ENCODE results near the gene MBTPS2. TPM values are rescaled to one million over a fixed set of nuclear protein-coding genes. Genes with fewer than 3 reads are reported as not detected.
"Not testable (repeated sequence)": the region's sequence is repeated elsewhere in the genome, so short reads cannot be mapped to it uniquely, and the experiment has no call there.

The MBTPS2 gene
- polyA plus RNA-seq (ENCODE audit: insufficient read length in 12 of 12) = 10 to 100 TPM; 14.0 to 95.0 (median 26.0) TPM
- long read RNA-seq, donor 1, full-length matches to known transcripts = 7 of 12 reads
- long read RNA-seq, donor 1, partial matches to known transcripts = 5 of 12 reads
- long read RNA-seq, donor 1, other reads (novel, unspliced or antisense) = 0 of 12 reads
- long read RNA-seq, donor 2, full-length matches to known transcripts = 13 of 13 reads
- long read RNA-seq, donor 2, partial matches to known transcripts = 0 of 13 reads
- long read RNA-seq, donor 2, other reads (novel, unspliced or antisense) = 0 of 13 reads
- long read RNA-seq, donor 3, full-length matches to known transcripts = 4 of 4 reads
- long read RNA-seq, donor 3, partial matches to known transcripts = 0 of 4 reads
- long read RNA-seq, donor 3, other reads (novel, unspliced or antisense) = 0 of 4 reads
- long read RNA-seq, donor 4, full-length matches to known transcripts = 5 of 5 reads
- long read RNA-seq, donor 4, partial matches to known transcripts = 0 of 5 reads
- long read RNA-seq, donor 4, other reads (novel, unspliced or antisense) = 0 of 5 reads
- long read RNA-seq, donor 5, full-length matches to known transcripts = 15 of 20 reads
- long read RNA-seq, donor 5, partial matches to known transcripts = 5 of 20 reads
- long read RNA-seq, donor 5, other reads (novel, unspliced or antisense) = 0 of 20 reads
- long read RNA-seq, donor 6, full-length matches to known transcripts = 5 of 5 reads
- long read RNA-seq, donor 6, partial matches to known transcripts = 0 of 5 reads
- long read RNA-seq, donor 6, other reads (novel, unspliced or antisense) = 0 of 5 reads
- long read RNA-seq, donor 7, full-length matches to known transcripts = 4 of 4 reads
- long read RNA-seq, donor 7, partial matches to known transcripts = 0 of 4 reads
- long read RNA-seq, donor 7, other reads (novel, unspliced or antisense) = 0 of 4 reads
- long read RNA-seq, donor 8, full-length matches to known transcripts = 12 of 12 reads
- long read RNA-seq, donor 8, partial matches to known transcripts = 0 of 12 reads
- long read RNA-seq, donor 8, other reads (novel, unspliced or antisense) = 0 of 12 reads
- long read RNA-seq, donor 9, full-length matches to known transcripts = 8 of 8 reads
- long read RNA-seq, donor 9, partial matches to known transcripts = 0 of 8 reads
- long read RNA-seq, donor 9, other reads (novel, unspliced or antisense) = 0 of 8 reads
- long read RNA-seq, donor 10, full-length matches to known transcripts = 7 of 25 reads
- long read RNA-seq, donor 10, partial matches to known transcripts = 18 of 25 reads
- long read RNA-seq, donor 10, other reads (novel, unspliced or antisense) = 0 of 25 reads
- long read RNA-seq, donor 11, full-length matches to known transcripts = 5 of 5 reads
- long read RNA-seq, donor 11, partial matches to known transcripts = 0 of 5 reads
- long read RNA-seq, donor 11, other reads (novel, unspliced or antisense) = 0 of 5 reads

DNA sequence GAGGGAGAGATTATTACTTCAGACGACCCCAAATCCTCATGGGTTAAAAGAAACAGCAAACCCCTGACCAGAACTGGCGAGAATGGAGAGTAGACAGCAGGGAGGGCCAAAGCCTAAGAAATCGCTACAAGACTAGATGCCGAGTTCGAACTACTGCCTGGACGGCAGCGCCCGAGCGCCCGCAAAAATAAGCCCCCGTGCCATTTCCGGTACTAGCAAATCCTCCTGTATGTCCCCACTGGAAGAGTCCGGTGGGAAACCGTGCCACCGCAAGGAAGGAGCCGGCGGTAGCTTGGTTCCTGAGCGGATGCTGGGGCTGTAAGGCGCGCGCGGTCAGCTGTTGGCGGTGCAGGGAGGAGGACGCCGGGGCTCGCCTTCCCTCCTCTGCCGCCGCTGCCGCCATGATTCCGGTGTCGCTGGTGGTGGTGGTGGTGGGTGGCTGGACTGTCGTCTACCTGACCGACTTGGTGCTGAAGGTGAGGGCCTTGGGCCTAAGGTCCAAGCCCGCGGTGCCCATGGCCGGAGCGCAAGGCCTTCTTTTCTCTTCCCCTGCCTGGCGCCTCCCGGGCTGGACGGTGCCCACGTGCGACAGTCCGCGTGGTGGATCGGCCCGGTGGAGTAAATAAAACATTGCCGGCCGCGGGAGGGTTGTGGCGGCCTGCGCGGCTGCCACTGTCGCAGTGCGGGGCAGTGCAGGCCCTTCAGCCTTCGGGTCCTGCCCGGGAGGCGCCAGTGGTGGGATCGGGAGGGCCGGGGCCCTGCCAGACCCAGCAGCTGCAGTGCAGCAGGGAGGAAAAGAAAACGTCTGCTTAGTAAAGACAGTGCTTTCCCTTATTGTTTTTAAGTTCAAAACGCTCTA is at the start of gene MBTPS2:
MBTPS2 (plus strand) TSS at position 284 of the 859 bp plus-strand sequence; CDS start at position 402, 118 bp downstream.
- DNase-seq = peak; percentile 91

DNA sequence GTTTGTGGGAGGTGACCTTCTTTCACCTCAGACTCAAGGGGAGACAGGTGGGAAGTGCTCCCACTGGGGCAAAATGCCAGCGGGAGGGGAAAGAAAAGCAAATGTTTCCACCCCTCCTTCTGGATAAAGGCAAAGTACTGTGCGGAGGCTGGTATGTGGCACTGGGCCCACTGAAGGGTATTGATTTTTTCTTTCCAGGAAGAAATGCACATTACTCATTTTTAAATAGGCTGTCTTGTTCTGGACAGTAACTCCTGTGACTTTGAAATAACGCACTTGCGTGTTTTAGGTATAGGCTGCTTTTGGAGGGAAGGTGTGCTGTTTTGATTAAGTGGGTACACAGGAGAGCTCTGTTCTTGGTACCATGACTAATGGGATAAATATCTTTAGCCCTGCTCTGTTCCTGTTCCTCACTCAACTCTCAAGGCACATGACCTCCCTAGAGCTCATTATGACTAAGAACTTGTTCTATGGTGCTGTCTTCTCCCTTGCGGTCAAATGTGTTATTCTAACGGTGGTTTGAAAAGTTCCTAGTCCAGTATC is 40.7 kb upstream of the MBTPS2 start:
- no peak for DNase-seq

- no peak for DNase-seq
Measured at GRCh38 chrX:21799767-21800166, 39.6 kb upstream of the MBTPS2 start.

DNA sequence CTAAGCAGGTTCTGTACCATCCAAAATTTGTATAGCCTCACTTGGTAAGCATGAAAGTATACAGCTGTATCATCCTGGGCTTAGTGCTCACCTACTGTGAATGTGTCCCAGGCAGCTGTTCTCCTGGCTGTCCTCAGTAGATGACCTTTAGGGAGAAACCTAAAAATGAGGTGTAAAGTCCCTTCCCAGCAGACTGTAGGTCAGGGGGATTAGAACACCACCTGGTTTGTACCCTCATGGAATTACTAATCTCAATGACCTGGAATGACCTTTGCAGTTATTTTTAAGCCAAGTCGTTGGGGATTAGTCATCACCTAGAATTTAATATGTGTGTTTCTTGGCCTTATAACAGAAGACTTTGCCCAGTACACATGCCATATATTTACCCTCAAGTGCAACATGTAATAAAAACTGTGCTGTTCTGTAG is 39.1 kb upstream of the MBTPS2 start:
- no peak for DNase-seq

DNA sequence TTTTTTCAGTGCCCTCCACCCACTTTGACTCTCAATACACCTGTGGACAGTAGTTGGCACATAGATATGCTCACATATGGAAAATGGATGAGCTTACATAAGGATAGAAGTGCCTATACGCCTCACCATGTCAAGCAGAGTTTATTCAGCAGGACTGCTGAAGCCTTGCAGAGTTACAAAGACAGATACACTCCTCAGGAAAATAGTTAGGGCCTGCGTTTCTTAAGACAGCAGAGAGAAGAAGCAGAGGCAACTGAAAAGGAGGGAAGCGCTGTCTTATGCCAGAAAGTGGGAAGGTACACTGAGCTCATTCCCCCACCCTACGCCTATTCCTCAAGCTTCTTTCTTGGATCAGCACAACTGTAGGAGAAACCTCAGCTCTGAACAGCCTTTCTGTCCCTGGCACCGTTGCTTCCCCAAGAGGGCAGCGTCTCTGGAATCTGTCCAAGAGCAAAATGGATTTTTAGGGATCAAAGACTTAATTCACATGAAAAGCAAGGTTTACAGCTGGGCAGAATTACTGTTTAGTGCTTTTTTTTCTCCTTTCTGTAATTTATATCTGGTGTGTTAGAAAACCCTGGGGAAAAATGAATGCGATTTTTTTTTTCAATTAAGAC is 37.3 kb upstream of the MBTPS2 start:
- DNase-seq = no peak

- DNase-seq = no peak
Measured at GRCh38 chrX:21802839-21803238, 36.6 kb upstream of the MBTPS2 start.

DNA sequence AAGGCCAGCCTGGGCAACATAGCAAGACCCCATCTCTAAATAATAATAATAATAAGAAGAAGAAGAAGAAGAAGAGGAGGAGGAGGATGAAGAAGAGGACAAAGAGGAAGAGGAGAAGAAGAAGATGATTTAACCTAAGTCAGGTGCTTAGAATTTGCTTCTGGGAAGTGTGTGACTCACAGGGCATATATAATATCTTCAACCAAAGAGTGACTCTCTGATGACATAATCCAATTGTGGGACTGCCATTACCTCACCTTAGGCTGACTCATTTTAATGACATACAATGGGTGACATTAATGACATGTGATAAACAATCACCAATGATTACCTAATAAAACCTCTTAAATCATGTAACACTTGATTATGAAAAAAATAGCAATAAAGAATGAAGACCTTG is 32.7 kb upstream of the MBTPS2 start:
- no peak for DNase-seq

DNA sequence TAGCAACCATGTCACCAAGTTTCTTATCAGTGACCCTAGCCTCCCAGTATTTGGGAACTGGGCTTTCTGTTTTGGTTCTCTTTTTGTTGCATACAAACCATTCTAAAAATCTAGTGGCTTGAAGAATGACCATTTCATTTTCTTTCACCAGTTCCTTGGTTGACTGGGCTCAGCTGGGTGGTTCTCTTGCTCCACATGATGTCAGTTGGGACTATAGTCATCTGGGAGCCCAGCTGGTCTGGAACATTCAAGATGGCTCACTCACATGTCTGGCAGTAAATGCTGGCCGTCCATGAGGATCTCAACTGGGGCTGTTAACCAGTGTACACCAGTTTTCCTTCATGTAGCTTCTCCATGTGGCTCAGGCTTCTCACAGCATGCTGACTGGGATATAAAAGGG is 27.6 kb upstream of the MBTPS2 start:
- no peak for DNase-seq

DNA sequence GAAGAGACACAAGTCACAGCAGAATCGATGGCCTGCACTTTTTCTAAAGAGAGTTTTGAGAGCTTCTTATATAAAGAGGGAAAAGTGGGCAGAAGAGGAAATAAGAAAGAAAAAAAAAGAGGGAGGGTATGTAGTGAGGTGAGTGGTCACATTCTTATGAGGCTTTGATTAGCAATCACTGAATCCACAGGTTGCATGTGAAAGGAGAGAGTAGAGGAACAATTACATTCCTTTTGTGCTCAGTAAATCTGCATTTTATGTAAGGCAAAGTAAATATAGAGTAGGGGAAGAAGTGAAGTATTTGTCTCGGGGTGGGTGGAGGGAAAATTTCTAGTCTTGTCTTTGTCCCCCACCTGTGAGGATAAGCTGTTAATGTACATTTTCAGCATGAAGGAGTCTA is 26.8 kb upstream of the MBTPS2 start:
- no peak for DNase-seq

DNA sequence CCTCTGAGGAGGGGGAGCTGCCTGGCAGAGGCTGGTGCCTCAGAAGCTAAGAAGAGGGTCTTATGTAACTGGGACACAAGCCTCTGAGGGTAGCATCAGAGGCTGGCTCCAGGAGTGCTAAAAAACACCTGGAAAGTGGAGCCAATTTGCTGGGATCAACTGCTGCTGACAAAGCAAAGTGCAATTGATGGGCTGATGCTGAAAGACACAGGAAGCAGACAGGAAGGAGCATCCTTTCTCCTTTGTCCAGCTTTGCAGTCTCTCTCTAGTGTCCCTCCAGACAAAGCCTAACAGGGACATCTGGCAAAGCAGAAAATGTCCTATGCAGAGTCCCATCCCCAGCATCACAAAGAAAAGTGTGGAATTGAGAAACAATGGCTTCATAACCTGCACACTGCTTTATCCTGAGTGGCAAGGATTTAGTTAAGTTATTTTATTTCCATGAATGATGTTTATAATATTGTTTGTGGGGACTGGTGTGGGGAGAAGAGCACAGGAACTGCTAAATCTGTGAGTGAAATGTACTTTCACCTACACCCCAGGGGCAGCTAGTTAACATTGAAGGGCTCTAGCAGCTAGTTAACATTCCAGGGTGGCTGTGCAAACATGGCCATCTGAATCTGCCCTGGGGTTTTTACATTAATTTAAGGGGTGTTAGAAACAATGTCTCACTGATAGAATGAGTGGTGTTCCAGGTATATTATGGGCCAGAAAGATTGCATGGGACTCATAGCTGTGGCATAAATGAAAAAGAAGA is 25.6 kb upstream of the MBTPS2 start:
- DNase-seq = no peak

DNA sequence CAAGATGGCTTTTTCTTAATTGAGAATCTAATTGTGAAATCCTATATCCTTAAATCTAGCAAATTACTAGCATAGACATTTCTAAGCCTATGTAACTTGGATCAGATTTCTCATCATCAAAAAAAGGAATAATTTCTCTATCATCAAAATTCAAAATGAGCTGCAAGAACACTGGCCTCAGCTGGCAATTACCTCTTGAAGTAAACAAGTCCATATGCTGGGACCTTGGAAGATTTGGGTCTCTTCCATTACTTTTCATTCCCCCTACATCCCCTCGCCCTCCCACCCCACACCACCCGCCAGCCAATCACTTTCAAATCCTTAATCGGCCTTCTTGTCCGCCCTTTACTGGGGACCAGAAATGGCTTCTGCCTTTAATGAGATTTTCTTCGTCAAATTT is 23.3 kb upstream of the MBTPS2 start:
- no peak for DNase-seq

GRCh38 chrX:21820170-21820569 is 19.2 kb upstream of the MBTPS2 start:
- not testable (repeated sequence) for DNase-seq

DNA sequence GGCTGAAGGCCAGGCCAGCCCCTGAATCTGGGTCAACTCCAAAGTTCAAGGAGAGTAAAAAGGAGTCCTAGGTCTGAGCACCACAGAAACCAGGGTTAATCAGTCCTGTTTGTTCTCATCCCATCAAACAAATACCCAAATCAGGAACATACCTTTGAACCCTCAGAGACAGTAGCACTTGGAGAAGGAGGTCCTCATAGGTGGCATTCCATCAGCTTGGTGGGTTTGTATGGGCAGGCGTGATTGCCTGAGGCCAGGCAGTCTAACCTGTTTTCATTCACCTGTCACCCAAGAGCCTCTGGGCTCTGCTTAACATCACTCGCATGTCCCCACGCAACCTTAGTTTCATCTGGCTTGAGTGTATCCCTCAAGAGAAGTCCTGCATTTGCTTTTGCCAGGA is 17.5 kb upstream of the MBTPS2 start:
- DNase-seq = no peak

- DNase-seq = no peak
Measured at GRCh38 chrX:21831496-21831895, 7.9 kb upstream of the MBTPS2 start.

GRCh38 chrX:21837056-21837455 is 2.4 kb upstream of the MBTPS2 start:
- DNase-seq = no peak

DNA sequence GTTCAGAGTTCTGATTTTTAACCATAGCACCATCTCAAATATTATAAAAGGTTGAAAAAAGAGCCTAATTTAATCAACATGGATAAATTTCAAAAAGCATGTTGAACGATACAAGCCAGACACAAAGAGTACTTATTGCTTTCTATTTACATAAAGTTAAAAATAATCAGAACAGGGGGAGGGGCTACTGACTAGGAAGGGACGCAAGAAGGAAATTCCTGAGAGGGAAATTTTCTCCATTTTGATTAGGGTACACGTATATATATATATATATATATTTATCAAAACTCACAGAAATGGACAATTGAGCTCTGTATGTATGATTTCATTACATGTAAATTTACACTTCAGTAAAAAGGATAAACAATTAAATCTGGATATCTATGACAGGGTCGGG is 482 bp upstream of the MBTPS2 start:
- DNase-seq = no peak

DNA sequence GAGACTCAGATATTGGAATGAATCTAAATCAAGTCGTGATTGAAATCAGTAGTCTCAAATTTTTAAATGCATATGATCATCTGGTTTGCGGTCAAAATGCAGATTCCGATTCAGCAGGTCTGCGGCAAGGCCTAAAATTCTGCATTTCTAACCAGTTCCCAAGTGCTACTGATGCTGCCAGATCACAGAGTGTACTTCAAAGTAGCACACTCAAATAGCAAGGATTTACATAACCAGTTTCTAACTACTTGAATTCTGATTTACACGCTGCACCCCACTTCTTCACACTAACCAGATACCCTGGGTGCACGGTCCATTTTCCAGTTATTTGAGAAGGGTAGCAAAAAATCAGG is 752 bp downstream of the MBTPS2 start:
- DNase-seq = peak; percentile 2

GRCh38 chrX:21843179-21843578 is 3.8 kb downstream of the MBTPS2 start:
- DNase-seq = no peak

- no peak for DNase-seq
Measured at GRCh38 chrX:21845096-21845495, 5.7 kb downstream of the MBTPS2 start.

All from muscle of arm (tissue), 14 donors.